GM10266 (cell line): ENCODE measurements around the gene TMA7B.

ENCODE experiments used
- DNase-seq: peaks from one replicate; pipeline ENCODE4 v3.0.0; 2012; ENCODE audit errors: extremely low spot score
- TF ChIP-seq, protein P1 (sequence below): IDR thresholded peaks from 2 replicates; pipeline ENCODE4 v1.5.1; 2012; ENCODE audit warnings: mild to moderate bottlenecking, low read depth; ENCODE audit not compliant: control insufficient read depth, insufficient read depth; ENCODE audit errors: missing control alignments

The TMA7B gene

DNA sequence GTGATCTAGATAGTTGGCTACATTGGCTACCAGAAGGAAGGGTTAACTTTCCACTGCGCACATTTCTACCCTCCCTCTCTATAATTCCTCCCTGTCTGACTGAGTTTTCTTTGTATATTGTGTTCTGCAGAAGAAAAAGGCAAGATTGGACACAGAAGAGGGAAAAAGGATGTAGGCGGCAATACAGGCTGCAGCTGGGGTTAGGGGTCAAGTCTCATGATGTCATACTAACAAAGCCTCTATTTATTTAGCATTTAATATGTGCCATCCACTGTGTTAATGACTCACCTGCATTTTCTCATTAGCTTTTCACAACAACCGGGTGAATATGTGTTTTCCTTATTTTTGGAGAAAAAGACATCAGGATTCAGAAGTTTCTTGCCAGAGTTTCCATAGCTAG is 36.5 kb downstream of the TMA7B start:
- TF ChIP-seq, protein P1, sequence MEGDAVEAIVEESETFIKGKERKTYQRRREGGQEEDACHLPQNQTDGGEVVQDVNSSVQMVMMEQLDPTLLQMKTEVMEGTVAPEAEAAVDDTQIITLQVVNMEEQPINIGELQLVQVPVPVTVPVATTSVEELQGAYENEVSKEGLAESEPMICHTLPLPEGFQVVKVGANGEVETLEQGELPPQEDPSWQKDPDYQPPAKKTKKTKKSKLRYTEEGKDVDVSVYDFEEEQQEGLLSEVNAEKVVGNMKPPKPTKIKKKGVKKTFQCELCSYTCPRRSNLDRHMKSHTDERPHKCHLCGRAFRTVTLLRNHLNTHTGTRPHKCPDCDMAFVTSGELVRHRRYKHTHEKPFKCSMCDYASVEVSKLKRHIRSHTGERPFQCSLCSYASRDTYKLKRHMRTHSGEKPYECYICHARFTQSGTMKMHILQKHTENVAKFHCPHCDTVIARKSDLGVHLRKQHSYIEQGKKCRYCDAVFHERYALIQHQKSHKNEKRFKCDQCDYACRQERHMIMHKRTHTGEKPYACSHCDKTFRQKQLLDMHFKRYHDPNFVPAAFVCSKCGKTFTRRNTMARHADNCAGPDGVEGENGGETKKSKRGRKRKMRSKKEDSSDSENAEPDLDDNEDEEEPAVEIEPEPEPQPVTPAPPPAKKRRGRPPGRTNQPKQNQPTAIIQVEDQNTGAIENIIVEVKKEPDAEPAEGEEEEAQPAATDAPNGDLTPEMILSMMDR: no peak
- DNase-seq: no peak

GRCh38 chr22:39997421-39997820 is 37.2 kb downstream of the TMA7B start:
- TF ChIP-seq, protein P1: no peak
- DNase-seq: no peak

DNA sequence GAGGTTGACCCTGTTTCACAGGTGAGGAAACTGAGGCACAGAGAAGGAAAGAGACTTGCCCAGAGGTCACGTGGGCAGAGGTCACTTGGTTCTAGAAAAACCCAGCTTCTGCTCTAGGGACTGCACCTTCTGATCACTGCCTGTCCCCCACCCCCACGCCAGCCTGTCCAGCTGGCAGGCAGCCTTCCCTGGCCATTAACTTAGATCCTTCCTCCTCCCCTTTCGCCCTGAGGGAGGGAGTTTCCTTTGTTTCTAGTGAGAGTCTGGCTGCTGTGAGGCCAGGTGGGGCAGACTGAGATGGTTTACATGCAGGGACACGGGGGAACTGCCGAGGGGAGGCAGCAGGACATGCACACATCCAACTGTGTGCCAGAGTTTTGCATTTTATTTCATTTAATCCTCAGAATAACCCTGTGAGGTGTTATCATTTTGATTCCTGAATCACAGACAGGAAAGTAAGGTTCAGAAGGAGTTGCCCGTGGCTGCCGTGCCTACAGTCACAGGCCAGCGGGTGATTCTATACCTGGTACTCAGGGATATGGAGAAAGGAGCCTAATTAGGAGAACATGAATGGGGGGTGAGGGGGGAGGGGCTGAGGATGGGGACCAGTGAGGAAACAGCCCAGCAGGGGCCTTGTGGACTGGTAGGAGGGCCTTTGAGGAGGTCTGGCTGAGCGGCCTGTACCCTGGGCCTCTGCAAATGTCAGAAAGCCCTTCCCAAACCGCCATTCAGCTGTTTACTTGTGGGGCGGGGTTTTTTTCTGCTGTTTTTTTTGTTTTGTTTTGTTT is 37.9 kb downstream of the TMA7B start:
- TF ChIP-seq, protein P1: no peak
- DNase-seq: no peak

DNA sequence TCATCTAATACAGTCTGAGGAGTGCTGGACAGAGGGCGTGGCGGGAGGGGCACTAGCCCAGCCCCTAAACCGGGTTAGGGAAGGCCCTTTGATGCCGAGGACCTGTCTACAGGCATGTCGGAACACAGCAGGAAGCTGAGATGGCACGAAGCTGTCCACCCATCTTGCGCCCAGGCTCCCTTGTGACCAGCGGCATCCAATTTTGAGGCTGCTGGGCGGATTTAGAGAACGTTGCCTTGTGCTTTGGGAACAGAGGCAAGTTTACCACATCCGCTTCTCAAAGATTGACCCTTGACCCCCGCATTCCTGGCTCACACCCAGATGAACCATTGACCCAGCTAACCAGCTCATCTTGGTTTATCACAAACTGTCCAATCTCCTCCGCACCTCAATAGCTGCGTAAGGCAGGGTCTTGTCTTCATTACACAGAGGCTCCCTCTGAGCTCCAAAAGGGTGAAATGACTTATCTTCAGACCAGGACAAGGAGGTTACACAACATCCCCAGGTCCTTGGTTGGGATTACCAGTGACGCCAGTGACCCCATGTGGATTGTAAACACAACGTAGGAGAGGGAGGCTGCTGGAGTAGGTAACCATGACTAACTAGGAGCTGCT is 39.1 kb downstream of the TMA7B start:
- DNase-seq: peak; percentile 49
- TF ChIP-seq, protein P1: no peak

DNA sequence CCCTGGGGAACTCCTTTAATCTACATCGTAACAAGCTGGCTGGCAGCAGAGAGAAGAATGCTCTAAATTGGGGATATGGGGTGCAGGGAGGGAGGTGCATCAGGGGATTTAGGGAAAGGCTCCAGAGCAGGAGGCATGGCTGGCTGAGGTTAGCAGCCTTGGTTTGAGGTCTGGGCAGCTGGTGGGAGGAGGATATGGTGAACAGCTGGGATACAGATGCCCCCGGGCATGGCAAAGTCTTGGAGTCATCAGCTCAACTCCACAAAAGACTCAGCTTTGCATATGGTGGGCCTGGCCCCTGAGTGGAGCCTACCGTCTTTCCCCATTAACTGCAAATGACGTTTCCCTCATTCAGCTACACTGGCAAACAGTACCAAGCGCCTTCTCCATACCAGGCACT is 40.0 kb downstream of the TMA7B start:
- no peak for DNase-seq
- TF ChIP-seq, protein P1: no peak

DNA sequence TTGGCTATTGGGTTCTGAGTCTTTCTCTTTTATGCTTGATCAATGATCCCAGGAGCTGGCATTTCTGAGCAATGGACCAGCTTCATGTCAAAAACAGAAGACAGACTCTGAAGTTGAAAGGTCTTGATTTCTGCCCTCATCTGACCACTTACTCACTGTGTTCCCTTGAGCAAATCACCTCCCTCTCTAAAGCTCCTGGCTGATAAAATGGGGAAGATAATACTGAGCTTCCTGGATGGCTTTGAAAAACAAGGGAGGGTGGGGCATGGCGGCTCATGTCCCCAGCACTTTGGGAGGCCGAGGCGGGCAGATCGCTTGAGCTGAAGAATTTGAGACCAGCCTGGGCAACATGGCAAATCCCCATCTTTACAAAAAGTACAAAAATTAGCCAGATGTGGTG is 40.9 kb downstream of the TMA7B start:
- no peak for DNase-seq
- TF ChIP-seq, protein P1: no peak

GRCh38 chr22:40001800-40002577 is 41.8 kb downstream of the TMA7B start:
- TF ChIP-seq, protein P1: no peak
- DNase-seq: no peak
